Measurements from ENCODE around the gene TRIML2.
"Not testable (repeated sequence)": the region's sequence is repeated elsewhere in the genome, so short reads cannot be mapped to it uniquely, and the experiment has no call there.

The TRIML2 gene

DNA sequence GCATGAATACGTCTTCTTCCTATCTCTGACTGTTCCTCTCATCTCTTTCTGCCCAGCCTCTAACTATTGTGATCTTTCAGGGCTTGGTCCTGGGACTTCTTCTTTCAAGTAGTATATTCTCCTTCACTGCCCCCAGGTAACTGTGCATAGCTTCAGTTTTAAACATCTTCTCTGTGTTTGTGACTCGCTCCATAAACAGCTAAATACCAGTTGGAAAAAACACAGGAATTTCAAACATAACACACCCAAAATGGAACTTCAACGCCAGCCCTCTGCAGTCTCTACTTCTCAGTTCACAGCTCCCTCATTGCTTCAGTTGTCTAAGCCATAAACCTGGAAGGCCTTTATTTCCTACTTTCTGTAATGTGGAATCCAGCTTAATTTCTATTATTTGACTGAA lies 16.6 kb downstream of the TRIML2 start:
- DNase-seq = no peak

DNA sequence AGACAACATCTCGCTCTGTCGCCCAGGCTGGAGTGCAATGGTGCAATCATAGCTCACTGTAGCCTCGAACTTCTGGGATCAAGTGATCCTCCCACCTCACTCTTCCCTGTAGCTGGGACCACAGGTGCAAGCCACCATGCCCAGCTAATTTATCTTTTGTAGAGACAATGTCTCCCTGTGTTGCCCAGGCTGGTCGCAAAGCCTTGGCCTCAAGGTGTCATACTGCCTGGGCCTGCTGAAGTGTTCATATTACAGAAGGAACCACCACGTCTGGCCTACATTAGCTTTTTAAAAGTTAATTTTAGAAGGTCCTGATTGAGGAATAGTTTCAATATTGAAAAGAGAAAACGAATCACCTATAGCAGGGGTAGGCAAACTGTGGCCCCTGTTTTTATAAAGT lies 22.5 kb downstream of the TRIML2 start:
- no peak for DNase-seq

DNA sequence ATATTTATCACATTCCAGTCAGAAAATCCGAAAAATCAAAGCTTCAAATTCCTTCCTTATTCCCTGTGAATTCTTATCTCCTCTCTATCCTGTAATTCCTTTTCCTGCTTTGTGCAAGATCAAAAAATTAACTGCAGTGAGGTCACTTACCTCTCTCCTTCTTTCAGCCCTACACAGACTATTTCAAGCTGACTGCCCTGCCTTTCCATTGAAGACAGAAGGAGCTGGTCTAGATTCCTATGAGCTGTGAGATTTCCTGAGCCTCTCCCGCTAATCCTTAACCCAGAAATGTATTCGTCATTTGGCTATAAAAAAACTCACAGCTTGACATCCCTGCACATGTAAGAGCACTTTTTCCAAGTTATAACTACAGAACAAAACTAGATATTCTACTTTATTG lies 26.6 kb downstream of the TRIML2 start:
- DNase-seq = no peak

DNA sequence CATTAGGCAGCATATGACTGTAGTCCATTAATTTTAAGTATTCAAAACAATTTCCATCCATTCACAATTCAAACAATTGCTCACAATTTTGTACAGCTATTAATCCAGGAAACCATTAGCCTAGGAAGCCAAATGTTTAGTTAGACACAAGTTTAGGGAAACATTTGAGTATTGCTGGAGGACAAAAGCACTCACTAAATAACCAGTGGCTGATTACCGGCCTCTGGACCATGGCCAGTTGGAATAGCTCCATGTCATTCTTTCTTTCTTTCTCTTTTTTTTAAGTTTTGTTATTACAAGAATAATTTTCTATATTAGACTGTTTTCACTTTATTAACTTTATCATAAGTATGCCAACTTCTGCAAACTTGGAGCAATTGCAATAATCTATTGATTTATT lies 31.3 kb downstream of the TRIML2 start:
- DNase-seq = no peak

DNA sequence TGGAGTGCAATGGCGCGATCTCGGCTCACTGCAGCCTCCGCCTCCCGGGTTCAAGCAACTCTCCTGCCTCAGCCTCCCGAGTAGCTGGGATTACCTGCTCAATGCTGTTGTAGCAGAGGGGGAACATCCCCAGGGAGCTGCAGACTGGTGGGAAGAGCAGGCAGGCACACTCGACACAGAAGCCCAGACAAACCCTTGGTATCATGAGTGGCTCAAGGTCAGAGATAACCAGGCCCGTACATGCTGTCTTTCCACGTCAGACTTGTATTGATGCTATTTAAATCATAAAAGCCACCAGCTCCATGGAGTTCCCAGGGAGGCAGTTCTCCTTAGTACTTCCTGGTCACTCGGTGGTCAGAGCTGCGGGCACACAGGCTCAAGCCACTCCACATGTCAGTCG lies 33.2 kb downstream of the TRIML2 start:
- DNase-seq = no peak

DNA sequence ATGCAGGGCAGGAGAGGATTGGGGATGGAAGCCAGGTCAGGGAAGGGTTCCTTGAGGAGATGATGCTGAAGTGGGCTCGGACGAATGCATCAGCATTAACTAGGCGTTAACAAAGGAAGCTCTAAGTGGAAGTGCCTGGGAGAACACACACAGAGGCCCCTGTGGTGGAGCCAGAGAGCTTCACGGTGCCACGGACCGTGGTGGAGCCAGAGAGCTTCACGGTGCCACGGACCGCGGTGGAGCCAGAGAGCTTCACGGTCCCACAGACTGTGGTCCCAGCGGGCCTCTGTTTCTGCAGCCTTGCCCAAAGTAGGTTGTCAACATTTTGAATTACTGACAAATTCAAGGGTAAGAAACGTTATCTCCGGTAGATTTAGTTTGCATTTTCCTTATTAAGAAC lies 48.3 kb downstream of the TRIML2 start:
- DNase-seq = no peak

DNA sequence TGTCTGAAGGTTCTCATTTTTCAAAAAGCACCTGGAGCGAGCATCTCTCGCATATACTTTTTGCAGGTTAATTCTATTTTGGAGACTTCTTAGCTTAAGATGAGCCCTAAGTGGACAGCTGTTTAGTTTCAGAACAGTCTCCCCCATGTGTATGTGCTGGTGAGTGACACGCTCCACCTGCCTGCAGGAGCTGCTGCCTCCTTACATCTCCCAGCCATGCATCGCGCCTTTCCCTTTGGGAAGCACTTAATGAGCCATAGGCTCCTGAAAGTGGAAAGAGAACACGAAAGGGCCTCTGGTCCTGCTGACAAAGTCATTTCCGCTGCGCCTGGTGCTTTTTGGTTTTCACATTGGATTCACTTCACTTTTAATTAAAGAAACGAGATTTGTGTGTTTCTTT lies 56.1 kb downstream of the TRIML2 start:
- no peak for DNase-seq

DNA sequence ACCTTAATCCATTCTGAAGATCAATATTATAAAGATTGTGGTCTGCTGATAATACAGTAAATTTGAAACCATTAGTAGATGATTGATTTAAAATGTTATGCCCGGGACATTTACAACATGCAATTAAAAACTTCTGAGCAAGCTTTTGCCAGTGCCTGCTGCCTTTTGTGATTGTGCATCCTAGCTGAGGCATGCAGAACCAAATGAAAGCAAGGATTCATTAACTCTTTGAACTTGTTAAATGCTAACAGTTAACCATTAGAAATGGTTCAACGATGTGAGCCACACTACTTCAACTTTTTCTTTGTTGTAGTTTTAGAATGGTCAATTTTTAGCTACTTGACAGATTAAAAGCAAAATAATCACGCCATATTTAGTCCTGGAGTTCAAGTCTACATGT lies 62.7 kb downstream of the TRIML2 start:
- no peak for DNase-seq

DNA sequence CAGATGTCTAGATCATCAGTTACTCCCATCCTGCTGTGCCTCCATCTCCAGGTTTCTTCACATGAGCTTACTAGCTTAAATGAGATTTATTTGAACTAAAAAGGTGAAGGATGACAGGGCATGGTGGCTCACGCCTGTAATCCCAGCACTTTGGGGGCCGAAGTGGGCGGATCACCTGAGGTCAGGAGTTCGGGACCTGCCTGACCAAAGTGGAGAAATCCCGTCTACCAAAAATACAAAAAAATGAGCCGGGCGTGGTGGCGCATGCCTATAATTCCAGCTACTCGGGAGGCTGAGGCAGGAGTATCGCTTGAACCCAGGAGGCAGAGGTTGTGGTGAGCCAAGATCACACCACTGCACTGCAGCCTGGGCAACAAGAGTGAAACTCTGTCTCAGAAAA lies 63.9 kb downstream of the TRIML2 start:
- DNase-seq = not testable (repeated sequence)

DNA sequence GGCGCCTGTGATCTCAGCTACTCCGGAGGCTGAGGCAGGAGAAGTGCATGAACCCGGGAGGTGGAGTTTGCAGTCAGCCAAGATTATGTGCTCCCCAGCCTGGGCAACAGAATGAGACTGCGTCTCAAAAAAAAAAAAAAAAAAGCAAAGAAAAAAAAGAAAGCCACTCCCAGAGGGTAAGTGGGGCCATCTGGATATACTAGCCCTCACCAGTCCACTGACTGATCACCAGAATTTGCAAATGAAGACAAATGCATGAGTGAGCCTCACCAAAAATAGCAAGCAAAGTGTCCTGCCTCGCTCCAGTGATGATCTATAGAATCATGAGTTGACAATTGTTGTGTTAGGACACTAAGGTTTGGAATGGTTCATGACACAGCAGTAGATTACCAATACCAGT lies 66.2 kb downstream of the TRIML2 start:
- no peak for DNase-seq

DNA sequence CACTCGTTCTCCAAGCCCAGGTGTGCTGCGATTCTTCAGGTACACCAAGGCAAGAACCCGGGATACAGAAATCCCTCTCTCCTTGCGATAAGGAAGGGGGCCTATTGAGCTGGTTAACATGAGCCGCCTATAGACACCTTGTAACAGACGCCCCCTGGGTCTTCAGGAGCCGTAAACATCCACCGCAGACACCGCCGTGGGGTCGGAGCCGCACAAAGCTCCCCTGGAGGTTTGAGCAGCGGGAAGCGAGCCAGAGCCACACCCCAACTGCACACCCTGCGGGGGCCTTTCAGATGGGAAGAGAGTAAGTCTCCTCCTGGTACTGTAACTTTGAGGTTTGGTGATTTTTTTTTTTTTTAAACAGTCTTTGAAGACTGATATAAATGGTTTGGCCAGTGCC lies 67.2 kb downstream of the TRIML2 start:
- DNase-seq = no peak

DNA sequence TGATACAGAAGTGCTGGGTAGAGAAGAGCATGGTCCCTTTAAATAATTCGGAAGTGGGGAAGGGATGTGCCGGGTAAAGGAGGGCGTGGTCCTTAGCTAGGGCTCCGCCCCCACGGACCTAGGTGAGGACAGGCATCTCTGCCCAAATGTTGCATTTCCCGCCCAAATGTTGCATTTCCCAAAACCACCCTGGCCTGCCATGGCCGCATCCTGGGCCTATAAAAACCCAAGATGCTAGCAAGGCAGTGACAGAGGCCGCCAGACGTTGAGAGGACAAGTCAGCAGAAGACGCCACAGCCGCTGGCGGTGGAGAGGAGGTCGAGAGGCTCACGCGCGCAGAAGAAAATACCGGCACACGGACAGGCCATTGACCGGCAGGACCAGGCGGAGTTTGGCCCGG lies 67.7 kb downstream of the TRIML2 start:
- DNase-seq = no peak
